ENCODE measurements around the gene CNNM1. TPM values are rescaled to one million over a fixed set of nuclear protein-coding genes. Genes with fewer than 3 reads are reported as not detected.

Gene CNNM1
- total RNA-seq, 1 experiment from 2014 or later: not detected

DNA sequence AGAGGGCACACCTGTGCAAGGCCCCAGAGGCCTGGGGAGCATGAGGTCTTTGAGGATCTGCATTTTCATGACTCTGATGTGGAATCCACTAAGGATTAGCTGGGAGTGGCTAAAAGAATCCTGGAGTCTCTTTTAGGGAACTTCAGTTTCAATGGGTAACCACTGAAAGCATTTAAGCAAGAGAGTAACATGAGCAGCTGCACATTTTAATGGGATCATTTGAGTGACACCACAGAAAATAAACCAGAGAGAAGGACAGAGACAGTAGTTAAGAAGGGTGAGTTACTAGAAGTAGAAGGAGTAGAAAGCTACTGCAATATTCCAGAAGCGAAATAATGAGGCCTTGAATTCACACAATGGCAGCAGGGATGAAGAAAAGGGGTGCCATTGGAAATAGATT, 96.0 kb downstream of the CNNM1 start:
- TF ChIP-seq EGR1 (IDR thresholded peaks at IDR 0.05; ENCODE audit: low read depth) (no peak), ELF1 (IDR thresholded peaks at IDR 0.05; ENCODE audit: borderline replicate concordance, low read depth) (no peak), RAD21 (IDR thresholded peaks at IDR 0.05; ENCODE audit: low read depth) (no peak), EZH2phosphoT487 (IDR thresholded peaks at IDR 0.05; ENCODE audit: borderline replicate concordance) (no peak), ZFX (IDR thresholded peaks at IDR 0.05) (no peak), ZNF274 (IDR thresholded peaks at IDR 0.05; ENCODE audit: low read depth, low read length) (no peak), SIN3A (IDR thresholded peaks at IDR 0.05; ENCODE audit: low read depth) (no peak), CBX3 (IDR thresholded peaks at IDR 0.05; ENCODE audit: low read depth) (no peak), SP1 (IDR thresholded peaks at IDR 0.05; ENCODE audit: low read depth) (no peak), SRF (IDR thresholded peaks at IDR 0.05; ENCODE audit: low read depth) (no peak)
- TF ChIP-seq, protein P1, sequence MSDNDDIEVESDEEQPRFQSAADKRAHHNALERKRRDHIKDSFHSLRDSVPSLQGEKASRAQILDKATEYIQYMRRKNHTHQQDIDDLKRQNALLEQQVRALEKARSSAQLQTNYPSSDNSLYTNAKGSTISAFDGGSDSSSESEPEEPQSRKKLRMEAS (IDR thresholded peaks at IDR 0.05): no peak
- DNase-seq (ENCODE audit: low read depth, low spot score) (no peak), ATAC-seq (no peak)
- Histone ChIP-seq H3K9ac (ENCODE audit: low read length) (no peak overlapping the region), H4K20me1 (ENCODE audit: insufficient read depth) (no peaks in the 10 kb centered on the region), H3K36me3 (ENCODE audit: control insufficient read depth in 1 of 2, insufficient read depth in 2 of 2, low read length in 2 of 2) (peaks cover 6 to 19% of the 10 kb centered on the region in 2 experiments), H3K27me3 (ENCODE audit: insufficient read depth, low read length) (no peaks in the 10 kb centered on the region), H3K4me2 (ENCODE audit: low read length) (no peak overlapping the region), H3K4me1 (ENCODE audit: control insufficient read depth in 1 of 2, insufficient read depth in 2 of 2, low read length in 2 of 2) (peaks cover 2 to 7% of the 10 kb centered on the region in 2 experiments; a peak in 3 of 4 replicates), H3K9me3 (ENCODE audit: control insufficient read depth in 1 of 2, insufficient read depth in 1 of 2, low read depth in 1 of 2, low read length in 2 of 2) (no peaks in the 10 kb centered on the region), H3K4me3 (replicated peaks in 1 of 2; ENCODE audit: low read depth in 1 of 2, low read length in 2 of 2) (no peak overlapping the region), H2AFZ (ENCODE audit: low read depth, low read length, poor library complexity, severe bottlenecking) (no peak overlapping the region), H3K79me2 (ENCODE audit: insufficient read depth, low read length) (peaks cover 80% of the 10 kb centered on the region), H3K9me2 (ENCODE audit: insufficient read depth) (no peaks in the 10 kb centered on the region), H3K27ac (ENCODE audit: low read depth, low read length) (no peak overlapping the region)
- POLR2A ChIA-PET: no interaction called here
- CTCF ChIA-PET: interaction anchor here (4.1 kb wide), 1 partner anchor 10 kb away, joined by 12 read pairs; no protein-coding TSS in a partner anchor
- RAD21 ChIA-PET (ENCODE audit: low non-redundant PET in 1 of 2, low total read pairs in 2 of 2, uncharacterized antibody in 2 of 2, unreplicated experiment in 2 of 2): no interaction called here
- no TSS peak for BruUV-seq (replicated peaks)
- intact Hi-C loops (cut with micrococcal nuclease): no loop called here

DNA sequence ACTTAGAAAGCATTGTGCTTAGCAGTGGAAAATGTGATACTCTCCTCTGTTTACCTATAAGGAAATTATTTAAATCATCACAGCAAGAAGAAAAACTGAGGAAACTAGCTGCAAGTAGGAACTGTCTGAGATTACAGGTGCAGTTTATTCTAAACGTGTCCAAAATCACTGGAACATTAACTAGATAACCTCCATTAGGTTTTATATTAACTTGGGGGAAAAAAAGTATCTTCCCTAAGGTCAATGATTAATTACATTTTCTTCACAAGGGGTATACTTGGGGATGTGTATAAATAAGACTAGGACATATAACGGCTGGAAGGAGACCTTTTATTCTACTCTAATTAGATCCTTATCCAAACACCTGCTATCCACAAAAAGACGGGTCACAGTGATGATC, 97.5 kb downstream of the CNNM1 start:
- no peaks in the 10 kb centered on the region for H3K9me3 ChIP-seq (ENCODE audit: control insufficient read depth in 1 of 2, insufficient read depth in 1 of 2, low read depth in 1 of 2, low read length in 2 of 2)
- no TSS peak for BruUV-seq (replicated peaks)
- no peaks in the 10 kb centered on the region for H3K9me2 ChIP-seq (ENCODE audit: insufficient read depth)
- H3K27me3 ChIP-seq (ENCODE audit: insufficient read depth, low read length): no peaks in the 10 kb centered on the region
- TF ChIP-seq JUND (IDR thresholded peaks at IDR 0.05) (no peak), ZFX (IDR thresholded peaks at IDR 0.05) (no peak), POLR2AphosphoS5 (IDR thresholded peaks at IDR 0.05; ENCODE audit: low read depth, low read length) (no peak)
- TF ChIP-seq, protein P2, sequence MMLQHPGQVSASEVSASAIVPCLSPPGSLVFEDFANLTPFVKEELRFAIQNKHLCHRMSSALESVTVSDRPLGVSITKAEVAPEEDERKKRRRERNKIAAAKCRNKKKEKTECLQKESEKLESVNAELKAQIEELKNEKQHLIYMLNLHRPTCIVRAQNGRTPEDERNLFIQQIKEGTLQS (IDR thresholded peaks at IDR 0.05): no peak
- H3K79me2 ChIP-seq (ENCODE audit: insufficient read depth, low read length): peaks cover 85% of the 10 kb centered on the region
- H3K4me2 ChIP-seq (ENCODE audit: low read length): no peak overlapping the region
- ChIA-PET RAD21 (ENCODE audit: low non-redundant PET in 1 of 2, low total read pairs in 2 of 2, uncharacterized antibody in 2 of 2, unreplicated experiment in 2 of 2) (no interaction called here), POLR2A (no interaction called here), CTCF (interaction anchor here (4.1 kb wide), 1 partner anchor 9 kb away, joined by 12 read pairs; no protein-coding TSS in a partner anchor)
- no peak overlapping the region for H3K27ac ChIP-seq (ENCODE audit: low read depth, low read length)
- no peak for DNase-seq (ENCODE audit: low read depth, low spot score)
- H3K9ac ChIP-seq (ENCODE audit: low read length): no peak overlapping the region
- H4K20me1 ChIP-seq (ENCODE audit: insufficient read depth): no peaks in the 10 kb centered on the region
- intact Hi-C loops (cut with micrococcal nuclease): no loop called here
- H3K4me1 ChIP-seq (ENCODE audit: control insufficient read depth in 1 of 2, insufficient read depth in 2 of 2, low read length in 2 of 2): peaks cover 3 to 7% of the 10 kb centered on the region in 2 experiments; a peak in 3 of 4 replicates
- no peak for ATAC-seq
- H3K36me3 ChIP-seq (ENCODE audit: control insufficient read depth in 1 of 2, insufficient read depth in 2 of 2, low read length in 2 of 2): peaks cover 6 to 14% of the 10 kb centered on the region in 2 experiments; a peak in 3 of 4 replicates
- no peak overlapping the region for H3K4me3 ChIP-seq (replicated peaks in 1 of 2; ENCODE audit: low read depth in 1 of 2, low read length in 2 of 2)
- H2AFZ ChIP-seq (ENCODE audit: low read depth, low read length, poor library complexity, severe bottlenecking): no peak overlapping the region
